HG03095 (cell line): ENCODE results near the gene CATSPERB.

Experiments used
- ATAC-seq: cut with Tn5 transposase; IDR thresholded peaks from one replicate; pipeline ENCODE4 v1.9.1; 2021; ENCODE audit warnings: moderate library complexity; ENCODE audit not compliant: unreplicated experiment

The CATSPERB gene, protein sequence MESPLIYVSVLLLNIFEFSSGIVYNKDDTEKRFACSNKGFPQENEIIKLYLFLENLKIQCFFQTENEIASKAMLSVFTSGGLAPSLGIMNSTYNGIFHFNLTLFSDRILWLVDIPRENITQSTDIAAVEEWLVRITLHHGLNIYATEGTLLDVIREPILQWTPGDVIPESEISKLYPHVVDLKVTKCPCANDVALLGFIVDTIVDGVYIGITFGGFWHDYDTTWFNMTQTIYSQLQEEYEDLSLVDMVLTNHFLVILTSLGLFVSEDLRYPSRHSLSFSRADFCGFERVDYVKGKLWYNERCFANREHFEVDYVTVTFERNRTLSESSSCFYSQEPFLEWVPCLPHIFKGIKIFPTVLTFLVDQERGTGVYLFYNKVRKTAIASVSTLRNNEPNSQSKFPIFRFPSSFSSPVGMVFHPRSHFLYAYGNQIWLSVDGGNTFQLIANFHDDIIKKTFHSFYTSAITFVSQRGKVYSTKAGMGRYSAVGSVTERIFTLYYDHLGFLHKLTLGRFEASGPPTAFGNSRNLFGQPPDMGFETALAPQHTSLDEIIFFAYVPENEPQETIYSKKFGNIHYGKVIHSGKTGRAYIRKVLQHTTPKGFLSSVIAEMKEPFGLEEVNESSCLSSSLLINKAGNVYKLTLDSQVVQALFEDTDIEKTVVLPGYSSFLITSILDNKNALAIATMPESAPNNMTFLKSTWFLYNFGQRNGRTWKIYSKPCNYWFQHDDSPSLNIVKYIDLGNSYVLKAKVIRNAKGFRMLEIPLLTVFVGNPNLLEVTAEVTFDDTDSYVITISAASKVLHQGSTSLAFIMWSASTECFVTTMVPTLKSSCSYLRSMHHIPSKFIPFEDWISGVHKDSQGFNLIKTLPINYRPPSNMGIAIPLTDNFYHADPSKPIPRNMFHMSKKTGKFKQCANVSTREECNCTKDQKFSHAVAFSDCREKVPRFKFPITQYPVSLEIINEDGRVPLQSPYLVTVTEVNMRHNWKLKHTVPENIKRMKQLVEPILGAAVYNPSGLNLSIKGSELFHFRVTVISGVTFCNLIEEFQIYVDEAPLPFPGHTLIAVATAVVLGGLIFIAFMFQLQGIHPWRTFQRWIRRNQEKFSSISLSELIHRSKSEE

DNA sequence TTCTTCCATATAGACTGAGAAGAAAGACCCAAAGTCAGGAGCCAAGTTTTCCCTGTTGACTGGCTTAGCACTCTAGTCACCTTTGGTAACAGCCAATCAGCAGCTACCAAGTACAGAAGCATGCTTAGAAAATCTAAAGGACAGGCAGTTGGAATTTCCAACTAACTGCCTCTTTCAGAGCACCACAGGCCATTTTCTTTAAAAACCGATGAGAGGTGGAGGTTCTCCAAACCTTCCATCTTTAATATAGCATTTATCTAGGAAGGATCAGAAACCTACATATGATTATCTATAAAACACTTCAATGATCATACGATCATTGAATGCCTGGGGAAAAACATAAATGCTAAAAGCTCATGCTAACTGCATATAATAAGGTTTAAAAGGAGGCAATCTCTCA, at the start of gene CATSPERB:
TSS of gene CATSPERB (minus strand) at position 101 of the 400 bp plus-strand sequence. CDS start 2,607 bp downstream, outside the sequence.
- ATAC-seq, result no peak

DNA sequence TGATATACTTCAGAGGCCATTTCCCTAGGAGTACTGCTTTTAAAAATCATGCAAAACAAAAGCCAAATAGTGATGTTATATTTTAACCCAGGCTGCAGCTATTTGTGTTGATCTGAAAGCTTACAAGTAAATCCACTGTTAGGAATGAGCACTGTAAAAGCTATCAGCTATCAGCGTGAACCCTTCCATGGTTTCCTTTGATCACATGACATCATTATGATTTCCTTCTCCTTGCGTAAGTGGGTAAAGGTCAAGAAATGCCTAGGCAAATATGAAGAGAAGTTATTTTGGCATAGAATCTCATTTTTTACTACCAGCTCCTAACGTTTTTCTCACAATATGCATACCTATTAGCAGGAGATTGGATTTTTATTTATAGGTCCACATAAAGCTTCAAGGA, 48.6 kb upstream of the CATSPERB start:
- no peak for ATAC-seq

- ATAC-seq, result no peak
Observed at GRCh38 chr14:91778217-91778616, 46.3 kb upstream of the CATSPERB start.

DNA sequence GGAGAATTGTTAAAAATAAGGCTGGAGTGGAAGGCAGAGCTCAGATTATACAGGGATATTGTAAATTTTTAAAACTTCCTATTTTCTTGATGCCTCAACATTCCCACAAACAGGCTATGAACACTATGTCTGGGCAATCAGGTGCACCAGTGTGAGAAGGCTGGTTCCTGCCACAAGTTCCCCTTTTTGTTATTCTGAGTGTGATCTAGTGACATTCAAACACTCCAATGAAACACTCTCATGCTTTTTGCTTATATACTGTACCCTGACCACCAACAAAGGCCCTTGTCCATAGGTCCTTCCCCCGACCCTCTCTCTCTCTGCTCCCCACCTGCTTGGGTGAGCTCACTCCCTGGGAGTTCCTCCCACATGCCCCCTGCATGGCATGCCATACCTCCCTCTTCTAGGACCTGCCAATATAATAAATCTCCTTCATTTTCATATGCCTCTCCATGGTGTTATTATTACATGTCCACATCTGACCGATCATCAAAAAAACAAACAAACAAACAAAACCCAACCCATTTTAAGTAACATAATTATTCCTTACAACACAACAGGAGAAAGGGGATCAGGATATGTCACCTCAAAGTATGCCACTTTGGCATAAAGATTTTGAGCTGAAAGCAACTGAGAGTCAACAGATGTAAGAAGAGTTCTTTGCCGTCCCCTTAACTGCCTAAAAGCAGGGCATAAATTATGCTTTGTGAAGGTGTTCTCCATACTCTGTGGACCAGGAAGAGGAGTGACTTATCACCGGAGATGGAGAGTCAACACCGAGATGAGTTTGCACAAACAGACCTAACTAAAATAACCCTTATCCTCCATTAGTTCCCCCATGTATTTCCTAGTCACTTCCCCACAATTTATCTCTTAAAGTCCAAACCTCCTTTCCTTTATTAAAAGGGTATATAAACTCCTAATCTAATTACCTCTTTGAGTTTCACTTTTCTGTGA, 42.5 kb upstream of the CATSPERB start:
- no peak for ATAC-seq

DNA sequence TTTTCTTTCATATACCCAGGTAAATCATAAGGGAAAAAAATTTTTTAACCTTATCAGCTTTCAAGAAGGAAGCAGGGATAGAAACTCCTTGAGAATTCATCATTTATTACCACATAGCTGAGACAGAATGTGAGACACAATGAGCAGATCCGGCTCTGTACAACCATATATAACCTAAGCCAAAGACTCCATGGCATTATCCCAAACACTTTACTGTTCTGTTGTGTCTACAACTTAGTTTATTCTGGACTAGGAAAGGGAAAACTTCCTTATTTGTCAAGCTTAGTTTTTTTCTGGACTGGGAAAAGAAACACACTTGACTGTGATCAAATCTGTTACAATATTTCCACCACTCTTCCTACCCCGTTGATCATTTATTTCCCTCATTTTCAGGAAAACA, 38.3 kb upstream of the CATSPERB start:
- no peak for ATAC-seq

DNA sequence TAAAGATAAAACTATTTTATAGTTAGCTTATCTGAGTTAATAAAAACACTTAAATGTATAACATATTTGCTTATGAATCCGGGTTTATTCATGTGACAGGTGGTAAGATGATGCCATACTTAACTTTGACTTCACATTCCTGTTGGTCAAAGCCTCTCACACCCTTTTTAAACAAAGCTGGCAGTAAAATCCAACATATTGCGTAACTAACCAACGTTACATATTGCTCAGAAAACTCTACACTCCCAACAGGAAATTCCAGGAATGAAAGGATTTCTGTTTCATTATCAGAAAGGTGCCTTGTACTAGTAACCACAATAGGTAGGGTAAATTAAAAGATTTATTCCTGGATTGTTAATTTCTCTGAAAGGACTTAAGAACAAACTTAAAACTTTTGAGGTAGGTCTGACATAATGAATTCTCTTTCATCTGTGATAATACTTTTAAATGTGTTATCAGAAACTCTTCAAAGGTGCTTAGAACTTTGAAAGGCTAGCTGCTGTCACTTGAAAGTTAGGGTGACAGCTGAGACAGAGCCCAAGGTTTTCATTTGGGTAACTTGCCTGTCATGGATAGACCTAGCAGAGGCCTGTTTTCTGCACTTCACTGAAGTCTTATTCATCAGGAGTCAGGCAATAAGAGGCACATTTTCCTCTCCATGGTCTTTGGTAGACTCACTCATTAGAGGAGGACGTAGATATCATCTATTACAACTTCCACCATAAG, 23.8 kb upstream of the CATSPERB start:
- ATAC-seq, result no peak

DNA sequence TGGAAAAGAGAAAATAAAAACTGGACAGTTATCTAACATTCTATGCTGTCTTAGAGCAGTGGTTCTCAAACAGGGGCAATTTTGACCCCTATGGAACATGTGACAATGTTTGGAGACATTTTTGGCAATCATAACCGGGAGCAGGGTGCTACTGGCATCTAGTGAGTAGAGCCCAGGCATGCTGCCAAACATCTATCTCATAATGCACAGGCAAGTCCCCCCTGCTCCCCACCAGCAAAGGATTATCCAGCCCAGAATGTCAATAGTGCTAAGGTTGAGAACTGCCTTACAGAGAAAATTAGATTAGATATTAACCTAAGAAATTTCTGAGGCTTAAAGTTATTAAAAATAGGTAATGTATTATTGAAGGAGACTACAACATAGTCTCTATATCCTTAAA, 22.9 kb upstream of the CATSPERB start:
- ATAC-seq, result no peak

DNA sequence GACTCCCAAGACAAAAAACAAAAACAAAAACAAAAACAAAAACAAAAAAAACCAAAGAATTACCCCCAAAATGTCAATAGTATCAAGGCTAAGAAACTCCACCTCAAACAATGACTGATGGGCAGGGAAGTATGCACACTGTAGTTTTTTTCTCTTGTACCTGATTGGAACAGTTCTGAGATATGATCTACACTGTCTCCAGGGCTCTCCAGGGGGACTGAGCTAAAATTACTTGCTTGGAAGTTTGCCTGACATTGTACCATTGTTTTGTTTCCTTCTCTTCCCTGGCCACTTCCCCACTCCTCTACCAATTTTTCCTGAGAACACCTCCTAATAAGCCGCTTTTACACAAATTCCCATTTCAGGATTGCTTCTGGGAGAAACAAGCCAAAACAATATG, 22.3 kb upstream of the CATSPERB start:
- no peak for ATAC-seq

DNA sequence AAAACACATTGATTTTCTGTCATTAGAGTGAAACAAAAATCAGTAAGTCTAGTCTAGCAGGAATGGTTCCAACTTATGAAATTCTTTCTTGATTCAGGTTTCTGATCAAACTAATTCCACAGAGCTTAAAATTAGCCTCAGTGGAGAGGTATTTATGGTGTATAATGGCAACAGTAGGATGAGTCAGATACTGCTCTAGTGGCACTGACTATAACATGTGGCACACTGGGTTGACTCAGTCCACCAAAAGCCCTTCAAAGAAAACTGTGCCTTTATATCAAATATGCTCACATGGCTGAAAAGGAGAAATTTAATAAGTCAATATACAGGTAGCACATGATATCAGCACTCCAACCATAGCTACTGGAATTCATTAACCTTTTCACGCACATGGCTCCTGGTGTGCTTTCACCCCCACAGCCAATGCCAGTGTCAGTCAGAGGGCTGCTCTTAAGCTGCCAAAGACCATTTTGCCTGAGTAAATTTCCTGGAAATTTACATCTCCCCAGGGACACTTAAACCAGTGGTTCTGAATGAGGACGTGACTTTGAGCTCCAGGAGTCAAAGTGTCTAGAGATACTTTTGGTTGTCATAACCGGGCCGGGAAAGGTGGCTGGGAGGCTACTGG, 21.7 kb upstream of the CATSPERB start:
- no peak for ATAC-seq

DNA sequence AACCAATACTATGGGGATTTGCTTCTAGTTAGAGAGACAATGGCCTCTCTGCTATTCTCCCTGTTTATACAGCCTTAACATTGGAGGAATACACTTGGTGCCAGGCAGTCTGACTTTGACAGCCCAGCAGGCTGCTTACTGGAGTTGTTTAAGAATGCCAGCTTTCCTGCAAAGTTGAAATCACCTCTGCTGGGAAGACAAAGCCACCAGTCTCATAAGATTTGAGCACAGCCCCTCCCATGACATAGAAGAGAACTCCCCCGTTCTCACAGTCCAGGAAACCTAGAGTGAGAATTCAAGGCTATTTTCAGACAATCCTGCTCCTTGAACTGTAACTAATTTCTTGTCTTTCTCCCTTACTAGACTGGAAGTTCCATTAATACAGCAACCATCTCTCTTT, 21.1 kb upstream of the CATSPERB start:
- ATAC-seq, result no peak

GRCh38 chr14:91751719-91752118, 19.8 kb upstream of the CATSPERB start:
- no peak for ATAC-seq

- no peak for ATAC-seq
Observed at GRCh38 chr14:91750634-91751198, 18.8 kb upstream of the CATSPERB start.

DNA sequence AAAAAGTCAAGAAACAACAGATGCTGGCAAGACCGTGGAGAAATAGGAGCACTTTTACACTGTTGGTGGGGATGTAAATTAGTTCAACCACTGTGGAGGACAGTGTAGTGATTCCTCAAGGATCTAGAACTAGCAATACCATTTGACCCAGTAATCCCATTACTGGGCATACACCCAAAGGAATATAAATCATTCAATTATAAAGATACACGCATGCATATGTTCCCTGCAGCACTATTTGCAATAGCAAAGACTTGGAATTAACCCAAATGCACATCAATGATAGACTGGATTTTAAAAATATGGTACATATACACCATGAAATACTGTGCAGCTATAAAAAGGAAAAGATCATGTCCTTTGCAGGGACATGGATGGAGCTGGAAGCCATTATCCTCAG, 18.0 kb upstream of the CATSPERB start:
- no peak for ATAC-seq

GRCh38 chr14:91748049-91748448, 16.2 kb upstream of the CATSPERB start:
- ATAC-seq, result no peak

GRCh38 chr14:91745344-91745743, 13.5 kb upstream of the CATSPERB start:
- no peak for ATAC-seq

DNA sequence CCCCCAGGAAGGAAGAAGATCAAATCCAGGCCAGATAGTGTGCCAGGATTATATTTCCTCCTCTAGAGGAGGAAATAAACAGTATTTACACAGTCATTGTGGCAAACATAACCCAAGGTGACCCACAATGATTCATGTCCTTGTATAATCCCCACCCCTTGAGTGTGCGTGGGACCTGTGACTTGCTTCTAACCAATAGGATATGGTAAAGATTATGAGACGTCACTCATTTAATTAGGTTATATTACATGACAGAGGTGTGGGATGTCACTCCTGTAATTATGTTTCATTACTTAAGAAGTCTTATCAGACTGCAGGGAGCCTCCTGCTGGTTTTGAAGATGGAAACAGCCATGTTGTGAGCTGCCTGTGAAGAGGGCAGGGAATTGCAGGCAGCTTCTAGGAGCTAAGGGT, 12.2 kb upstream of the CATSPERB start:
- no peak for ATAC-seq

DNA sequence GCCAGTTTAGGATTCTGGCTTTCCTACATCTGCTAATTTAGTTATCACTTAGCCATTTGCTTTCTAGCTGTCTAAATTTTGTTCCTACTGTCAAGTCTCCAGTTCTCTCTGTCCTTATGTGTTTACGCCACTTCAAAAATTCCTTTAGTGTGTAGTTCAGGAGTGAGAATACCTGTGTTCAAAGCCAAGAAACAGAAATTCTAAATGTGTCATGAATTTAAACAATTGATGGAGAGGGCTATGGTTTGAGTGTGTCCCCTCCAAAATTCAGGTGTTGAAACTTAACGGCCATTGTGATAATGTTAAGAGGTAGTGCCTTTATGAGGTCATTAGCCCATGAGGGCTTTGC, 11.4 kb upstream of the CATSPERB start:
- ATAC-seq, result no peak

- no peak for ATAC-seq
Observed at GRCh38 chr14:91742621-91743304, 10.9 kb upstream of the CATSPERB start.
